ENCODE data around the gene C8G. TPM values are rescaled to one million over a fixed set of nuclear protein-coding genes. Genes with fewer than 3 reads are reported as not detected.

C8G gene
- total and polyA plus RNA-seq, 2 of the 13 experiments (the other 11 are each of a cell fraction or from before 2014, with no cell fraction given), result 4.9 to 12.8 TPM

DNA sequence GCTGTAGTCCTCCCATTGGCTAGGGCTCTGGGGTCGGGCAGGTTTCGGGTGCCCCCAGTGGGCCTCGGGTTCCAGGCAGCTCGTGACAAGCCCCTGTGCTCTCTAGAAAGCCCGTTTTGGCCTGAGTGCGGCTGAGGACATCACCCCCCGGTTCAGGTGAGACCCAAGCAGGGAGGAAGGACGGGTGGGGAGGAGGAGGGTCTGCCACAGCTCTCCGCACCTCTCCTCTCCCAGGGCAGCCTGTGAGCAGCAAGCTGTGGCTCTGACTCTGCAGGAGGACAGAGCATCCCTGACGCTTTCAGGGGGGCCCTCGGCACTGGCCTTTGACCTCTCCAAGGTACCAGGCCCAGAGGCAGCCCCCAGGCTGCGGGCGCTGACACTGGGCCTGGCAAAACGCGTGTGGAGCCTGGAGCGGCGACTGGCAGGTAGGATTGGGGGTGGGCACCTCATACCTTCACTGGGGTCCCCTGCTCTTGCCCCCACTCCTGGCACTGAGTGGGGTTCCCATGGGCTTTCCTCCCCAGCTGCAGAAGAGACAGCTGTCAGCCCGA lies 47.9 kb downstream of the C8G start (continued):
- TF ChIP-seq IRF9 (CRISPR knock-in tag; IDR thresholded peaks at IDR 0.05; ENCODE audit: borderline replicate concordance), result 0 out of 2 replicates have a peak, but pooled peaks have one; percentile 78
- no peak for TF ChIP-seq ZBTB38 (CRISPR knock-in tag; IDR thresholded peaks at IDR 0.05)
- no peak for TF ChIP-seq NFATC3 (CRISPR knock-in tag; IDR thresholded peaks at IDR 0.05)
- TF ChIP-seq BORCS8-MEF2B (CRISPR knock-in tag; IDR thresholded peaks at IDR 0.05), result no peak
- no peak for TF ChIP-seq ZMYM2 (CRISPR knock-in tag; IDR thresholded peaks at IDR 0.05)
- TF ChIP-seq, protein P1, sequence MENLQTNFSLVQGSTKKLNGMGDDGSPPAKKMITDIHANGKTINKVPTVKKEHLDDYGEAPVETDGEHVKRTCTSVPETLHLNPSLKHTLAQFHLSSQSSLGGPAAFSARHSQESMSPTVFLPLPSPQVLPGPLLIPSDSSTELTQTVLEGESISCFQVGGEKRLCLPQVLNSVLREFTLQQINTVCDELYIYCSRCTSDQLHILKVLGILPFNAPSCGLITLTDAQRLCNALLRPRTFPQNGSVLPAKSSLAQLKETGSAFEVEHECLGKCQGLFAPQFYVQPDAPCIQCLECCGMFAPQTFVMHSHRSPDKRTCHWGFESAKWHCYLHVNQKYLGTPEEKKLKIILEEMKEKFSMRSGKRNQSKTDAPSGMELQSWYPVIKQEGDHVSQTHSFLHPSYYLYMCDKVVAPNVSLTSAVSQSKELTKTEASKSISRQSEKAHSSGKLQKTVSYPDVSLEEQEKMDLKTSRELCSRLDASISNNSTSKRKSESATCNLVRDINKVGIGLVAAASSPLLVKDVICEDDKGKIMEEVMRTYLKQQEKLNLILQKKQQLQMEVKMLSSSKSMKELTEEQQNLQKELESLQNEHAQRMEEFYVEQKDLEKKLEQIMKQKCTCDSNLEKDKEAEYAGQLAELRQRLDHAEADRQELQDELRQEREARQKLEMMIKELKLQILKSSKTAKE (CRISPR knock-in tag; IDR thresholded peaks at IDR 0.05; ENCODE audit: borderline replicate concordance), result no peak
- TF ChIP-seq ZSCAN22 (CRISPR knock-in tag; IDR thresholded peaks at IDR 0.05), result no peak
- TF ChIP-seq RERE (CRISPR knock-in tag; IDR thresholded peaks at IDR 0.05; ENCODE audit: low read depth), result no peak
- TF ChIP-seq YEATS4 (CRISPR knock-in tag; IDR thresholded peaks at IDR 0.05; ENCODE audit: borderline replicate concordance), result no peak
- TF ChIP-seq PHF21A (CRISPR knock-in tag; IDR thresholded peaks at IDR 0.05), result no peak
- TF ChIP-seq, protein P2, sequence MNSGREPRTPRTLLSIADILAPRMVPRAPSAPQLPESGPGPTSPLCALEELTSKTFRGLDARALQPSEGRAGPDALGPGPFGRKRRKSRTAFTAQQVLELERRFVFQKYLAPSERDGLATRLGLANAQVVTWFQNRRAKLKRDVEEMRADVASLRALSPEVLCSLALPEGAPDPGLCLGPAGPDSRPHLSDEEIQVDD (CRISPR knock-in tag; IDR thresholded peaks at IDR 0.05; ENCODE audit: borderline replicate concordance), result no peak
- TF ChIP-seq MED13 (CRISPR knock-in tag; IDR thresholded peaks at IDR 0.05), result no peak
- TF ChIP-seq KDM3A (CRISPR knock-in tag; IDR thresholded peaks at IDR 0.05; ENCODE audit: low read depth), result no peak
- no peak for TF ChIP-seq CCDC6 (CRISPR knock-in tag; IDR thresholded peaks at IDR 0.05)
